Caki2 (cell line): Measurements from ENCODE around the gene PDIA5. TPM values are rescaled to one million over a fixed set of nuclear protein-coding genes. Genes with fewer than 3 reads are reported as not detected.
A peak's percentile ranks its signal among the peaks of the same experiment; 100 is the strongest.

Experiments used
- DNase-seq: peaks from one replicate; pipeline ENCODE4 v3.0.0-alpha.2; 2015; ENCODE audit warnings: low read depth
- in situ Hi-C: cut with HindIII; loops from 2 replicates; pipeline ENCODE4 v1.10.0; 2016; ENCODE audit warnings: low sequenced_read_pairs, low pct_unique_long_range_greater_than_20kb, mixed read lengths
- total RNA-seq: library from RNA; depleted of rRNA; stranded (reverse); fragments of >200 nt; shearing (Covaris generic); gene quantifications from 2 replicates; pipeline ENCODE4 v1.2.3, GENCODE V29; 2014; ENCODE audit warnings: low replicate concordance

PDIA5 gene
- total RNA-seq, 1 experiment from 2014 or later: 13.3 TPM

DNA sequence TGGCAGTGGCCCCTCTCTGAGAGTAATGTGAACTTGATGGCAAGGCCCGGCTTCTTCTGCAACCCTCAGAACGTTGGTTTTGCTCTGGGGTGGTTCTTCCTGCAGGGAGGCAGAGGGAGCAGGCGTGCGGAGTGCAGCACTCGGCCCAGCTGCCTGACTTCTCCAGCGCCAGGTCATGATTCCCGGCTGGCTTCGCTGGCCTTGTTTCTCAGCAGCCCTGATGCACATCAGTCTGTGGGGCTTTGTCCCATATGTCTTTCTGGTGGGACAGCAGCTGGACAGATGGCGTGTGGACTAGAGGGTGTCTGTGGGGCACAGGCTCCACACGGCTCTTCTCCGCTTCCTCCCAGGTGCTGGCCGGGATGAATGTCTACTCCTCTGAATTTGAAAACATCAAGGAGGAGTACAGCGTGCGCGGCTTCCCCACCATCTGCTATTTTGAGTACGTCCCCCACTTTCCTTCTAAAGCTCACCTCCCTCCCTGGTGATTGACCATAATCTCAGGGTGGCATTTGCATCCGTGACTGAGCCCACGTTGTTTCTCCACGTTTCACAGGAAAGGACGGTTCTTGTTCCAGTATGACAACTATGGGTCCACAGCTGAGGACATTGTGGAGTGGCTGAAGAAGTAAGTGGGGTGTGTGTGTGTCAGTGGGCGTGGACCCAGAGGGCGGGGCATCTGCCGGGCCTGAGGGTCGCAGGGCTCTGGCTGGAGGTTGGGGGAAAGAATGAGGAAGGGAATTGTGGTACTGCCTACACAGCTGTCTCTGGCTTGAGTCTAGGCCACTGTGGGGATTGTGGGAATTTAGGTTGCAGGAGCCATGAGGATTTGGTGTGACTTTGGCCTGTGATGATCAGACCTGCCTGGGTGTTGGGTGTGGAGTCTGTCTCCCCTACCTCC lies 57.1 kb downstream of the PDIA5 start:
- in situ Hi-C loops: no loop called here
- DNase-seq: no peak

DNA sequence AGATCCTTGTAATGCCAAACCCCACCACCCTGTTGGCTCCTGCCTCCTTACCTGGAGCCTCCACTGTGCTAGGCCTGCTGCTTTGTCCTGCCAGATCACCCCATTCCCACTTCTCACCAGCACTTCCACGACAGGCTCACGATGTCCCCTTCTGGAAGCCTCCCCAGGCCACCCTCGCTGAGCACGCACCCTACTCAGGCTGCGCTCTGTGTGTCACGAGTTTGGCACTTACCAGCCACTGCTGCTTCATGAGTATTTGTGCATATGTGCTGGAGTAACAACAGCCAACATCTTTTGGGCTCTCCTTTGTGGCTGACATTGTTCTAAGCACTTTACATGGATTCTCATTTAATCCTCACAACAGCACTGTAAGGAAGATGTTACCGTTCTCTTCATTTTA lies 58.1 kb downstream of the PDIA5 start:
- no peak for DNase-seq
- in situ Hi-C loops: no loop called here

DNA sequence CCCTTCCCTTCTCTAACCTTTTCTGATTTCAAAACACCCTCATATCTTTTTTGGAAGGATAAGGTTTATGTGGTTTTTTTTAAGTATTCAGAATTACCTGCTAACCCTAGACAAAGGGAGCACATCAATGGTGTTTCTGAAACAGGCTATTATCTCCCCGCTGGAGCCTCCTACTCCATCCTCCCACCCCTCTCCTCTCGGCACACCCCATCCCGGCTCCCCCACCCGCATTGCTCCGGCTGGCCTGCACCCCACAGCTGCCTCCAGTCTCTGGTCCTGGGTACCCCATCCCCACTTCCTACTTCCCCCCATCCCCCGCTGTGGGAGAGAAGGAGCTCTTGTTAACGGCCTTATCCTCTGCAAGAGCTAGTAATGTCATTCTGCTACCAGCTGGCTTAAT lies 59.2 kb downstream of the PDIA5 start:
- in situ Hi-C loops: no loop called here
- DNase-seq: no peak

DNA sequence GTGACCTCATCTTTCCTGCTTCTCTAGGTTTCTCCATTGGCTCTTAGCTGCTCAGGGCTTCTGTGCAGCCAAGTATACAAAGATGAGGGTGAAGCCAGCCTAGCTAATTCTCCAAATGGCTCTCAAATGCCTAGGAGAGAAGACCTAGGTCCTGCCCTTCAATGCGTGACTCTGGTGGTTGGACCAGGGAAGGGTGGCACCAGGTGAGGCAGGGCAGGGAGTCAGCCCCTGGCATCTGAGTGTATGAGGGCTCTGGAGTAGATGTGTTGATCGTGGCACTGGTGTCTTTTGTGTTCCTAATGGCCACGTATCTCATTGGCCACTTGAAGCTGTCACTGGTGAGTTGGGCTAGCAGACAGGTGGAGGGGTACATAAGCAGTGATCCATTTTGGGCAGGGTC lies 59.8 kb downstream of the PDIA5 start:
- no peak for DNase-seq
- in situ Hi-C loops: no loop called here

DNA sequence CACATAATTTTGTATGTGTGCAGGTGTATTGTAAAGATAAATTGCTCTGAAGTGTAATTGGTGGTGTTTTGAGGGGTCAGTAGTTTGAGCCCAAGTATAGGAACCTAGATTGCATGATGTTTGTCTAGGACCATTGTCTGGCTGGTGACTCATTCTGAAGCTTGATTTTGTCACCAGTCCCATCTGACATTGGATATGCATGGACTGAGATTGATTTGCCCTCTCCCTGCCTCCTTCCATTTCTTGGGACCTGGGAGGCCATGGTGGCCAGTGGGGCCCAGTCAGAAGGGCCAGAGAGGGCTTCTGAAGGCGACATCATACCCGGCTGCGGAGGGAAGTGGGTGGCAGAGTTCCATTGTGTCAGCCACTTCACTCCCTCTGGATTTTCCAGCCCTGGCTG lies 62.3 kb downstream of the PDIA5 start:
- in situ Hi-C loops: no loop called here
- no peak for DNase-seq

DNA sequence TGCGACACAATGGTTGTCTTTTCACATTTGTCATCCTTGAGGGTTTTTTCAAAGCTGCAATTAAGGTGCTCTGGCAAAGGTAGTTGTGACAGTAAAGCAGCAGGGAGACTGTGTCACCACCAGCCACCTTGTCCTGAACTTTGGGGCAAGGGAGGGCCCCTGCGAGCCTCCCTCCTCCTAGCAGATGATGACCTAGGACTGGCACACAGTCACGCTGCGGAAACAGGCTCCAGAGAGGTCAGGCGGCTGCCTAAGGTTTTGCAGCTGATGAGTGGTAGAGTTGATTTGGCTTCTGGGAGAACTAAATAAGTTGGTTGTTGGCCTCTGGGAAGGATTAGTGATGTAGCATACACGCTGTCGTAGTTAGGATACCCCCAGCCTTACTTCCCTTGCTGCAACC lies 62.7 kb downstream of the PDIA5 start:
- in situ Hi-C loops: no loop called here
- DNase-seq: no peak

DNA sequence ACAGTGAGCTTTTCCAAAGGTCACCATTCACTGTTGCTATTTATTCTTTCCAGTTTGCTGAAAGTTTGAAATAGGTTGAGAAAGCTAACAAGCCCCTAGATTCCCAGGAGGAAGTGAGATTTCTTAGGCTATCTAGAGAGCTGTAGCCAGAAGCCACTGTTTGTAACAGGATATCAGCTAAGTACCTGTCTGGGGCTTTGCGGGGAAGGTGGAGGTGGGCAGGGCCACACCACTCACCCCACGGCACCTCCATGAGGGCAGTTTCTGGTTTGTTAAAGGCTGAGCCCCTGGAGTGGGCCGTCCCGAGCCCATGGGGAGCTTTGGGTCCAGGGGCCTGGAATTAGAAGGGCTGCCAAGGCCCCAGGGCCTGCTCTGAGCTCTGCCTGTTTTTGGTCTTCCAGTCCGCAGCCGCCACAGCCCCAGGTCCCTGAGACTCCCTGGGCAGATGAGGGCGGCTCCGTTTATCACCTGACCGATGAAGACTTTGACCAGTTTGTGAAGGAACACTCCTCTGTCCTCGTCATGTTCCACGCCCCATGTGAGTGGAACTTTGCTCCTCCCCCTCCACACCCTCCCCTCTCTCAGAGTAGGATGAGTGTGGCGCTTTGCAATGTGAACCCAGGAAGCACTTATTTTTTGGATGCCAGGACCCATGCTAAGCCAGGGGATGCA lies 63.4 kb downstream of the PDIA5 start:
- in situ Hi-C loops: no loop called here
- DNase-seq: no peak

DNA sequence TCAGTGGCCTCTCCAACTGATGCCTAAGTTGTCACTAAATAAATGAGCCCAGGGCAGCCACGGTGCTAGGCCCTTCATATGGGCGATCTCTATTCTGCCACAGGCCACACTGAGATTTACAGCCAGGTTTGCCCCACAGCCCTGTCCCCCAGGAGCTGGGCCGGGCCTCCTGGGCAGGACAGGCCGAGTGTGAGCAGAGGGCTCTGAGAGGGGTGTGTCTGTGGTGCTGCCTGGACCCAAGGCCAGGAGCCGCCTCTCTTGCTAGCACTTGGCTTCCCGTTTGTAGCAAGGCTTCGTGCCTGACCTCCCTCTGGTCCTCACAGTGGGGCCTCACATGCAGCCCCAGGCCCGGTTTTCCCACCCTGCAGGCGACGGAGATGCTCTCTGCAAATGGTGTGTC lies 67.8 kb downstream of the PDIA5 start:
- DNase-seq: no peak
- in situ Hi-C loops: no loop called here

DNA sequence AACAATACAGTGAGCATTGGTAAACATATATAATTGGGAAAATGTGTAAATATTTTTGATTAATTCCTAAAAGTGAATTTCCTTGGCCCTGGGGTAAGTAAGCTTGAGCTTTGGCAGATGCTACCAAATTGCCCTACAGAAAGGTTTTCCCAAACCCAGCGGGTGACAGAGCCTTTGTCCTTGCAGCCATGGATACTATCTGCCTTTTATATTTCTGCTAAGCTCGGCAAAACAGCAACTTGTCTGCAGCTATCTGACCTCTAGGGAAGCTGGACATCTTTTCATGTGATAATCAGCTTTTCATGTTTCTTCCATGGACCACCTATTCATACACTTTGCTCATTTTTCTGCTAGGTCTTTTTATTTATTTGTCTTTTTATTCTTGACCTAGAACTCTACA lies 70.2 kb downstream of the PDIA5 start:
- in situ Hi-C loops: no loop called here
- no peak for DNase-seq

DNA sequence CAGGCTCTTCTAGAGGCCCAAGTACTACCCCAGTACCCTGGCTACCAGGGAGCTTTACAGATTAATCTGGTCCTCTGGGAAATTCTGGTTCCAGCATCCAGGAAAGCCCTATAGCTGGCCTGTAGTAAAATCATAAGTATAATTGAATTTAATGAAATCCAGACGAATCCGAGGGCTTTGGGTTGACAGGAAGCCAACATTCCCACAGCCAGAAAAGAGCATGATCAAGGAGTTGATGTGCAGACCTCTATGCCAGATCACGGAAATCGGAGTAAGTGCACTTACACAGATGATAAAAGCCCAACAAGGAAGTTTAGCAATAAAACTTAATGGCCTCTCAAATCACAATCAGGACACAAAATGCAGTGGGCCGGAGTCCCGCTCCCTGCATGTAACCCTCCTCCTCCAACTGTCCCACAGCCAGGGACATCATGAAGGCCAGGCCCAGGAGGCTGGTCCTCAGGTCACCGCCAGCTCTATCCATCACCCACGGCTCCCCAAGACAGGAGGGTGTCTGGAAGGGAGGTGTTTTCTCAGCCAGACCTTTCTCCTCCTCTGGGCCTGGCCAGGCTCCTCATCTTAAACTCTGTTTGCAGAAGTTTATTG lies 72.1 kb downstream of the PDIA5 start:
- no peak for DNase-seq
- in situ Hi-C loops: no loop called here

DNA sequence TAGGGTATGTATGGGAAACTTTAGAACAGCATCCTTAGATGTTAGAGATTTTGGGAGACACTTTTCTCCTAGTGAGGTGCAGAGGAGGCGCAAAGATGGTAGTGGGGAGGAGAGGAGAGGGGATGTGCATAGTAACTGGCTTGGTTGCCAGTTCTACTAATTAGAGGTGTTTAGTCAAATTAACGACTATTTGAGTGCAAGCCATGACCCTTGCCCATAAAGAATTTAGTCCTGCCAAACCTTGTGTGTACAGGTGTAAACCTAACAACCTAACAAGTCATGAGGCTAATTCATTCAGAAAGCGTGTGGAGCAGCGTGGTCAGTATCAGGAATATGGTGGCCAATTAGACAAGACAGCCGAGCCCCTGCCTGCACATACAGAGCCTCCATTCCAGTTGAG lies 72.7 kb downstream of the PDIA5 start:
- in situ Hi-C loops: no loop called here
- DNase-seq: no peak

DNA sequence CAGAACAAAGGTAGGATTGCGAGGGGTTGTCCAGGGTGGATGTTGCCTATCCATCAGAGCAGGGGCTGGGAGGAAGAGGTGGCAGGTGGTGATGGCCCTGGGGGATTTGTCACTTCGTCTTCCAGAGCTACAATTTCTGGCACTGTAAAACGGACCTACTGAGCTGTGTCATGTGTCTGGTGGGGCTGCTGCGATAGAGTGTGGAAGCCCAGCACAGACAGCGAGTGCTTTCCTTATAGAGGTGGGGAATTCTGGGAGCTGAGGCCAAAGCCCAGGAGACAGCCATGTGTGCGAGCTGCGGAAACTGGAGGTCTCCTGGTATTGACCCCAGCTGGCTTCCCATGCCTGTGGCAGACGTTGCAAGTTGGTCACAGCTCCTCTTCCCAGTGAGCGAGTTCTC lies 73.7 kb downstream of the PDIA5 start:
- DNase-seq: no peak
- in situ Hi-C loops: no loop called here

DNA sequence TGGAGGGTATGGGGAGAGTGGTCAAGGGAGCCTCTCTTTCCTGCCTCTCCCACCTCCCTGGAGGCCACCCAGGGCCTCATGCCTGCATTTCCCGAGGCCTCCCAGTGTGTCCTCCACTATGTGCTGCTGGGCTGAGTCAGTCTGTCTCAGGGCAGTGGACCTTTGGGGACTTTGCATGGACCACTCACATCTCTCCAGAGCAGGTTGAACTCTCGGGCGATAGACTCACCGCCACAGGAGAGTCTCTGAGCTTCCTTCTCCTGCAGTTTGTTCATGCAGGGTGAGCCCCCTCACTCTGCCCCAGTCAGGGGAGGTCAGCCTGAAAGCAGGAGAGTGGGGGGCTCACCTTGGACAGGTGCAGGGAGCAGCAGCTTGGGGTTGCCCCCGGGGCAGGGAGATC lies 74.5 kb downstream of the PDIA5 start:
- DNase-seq: no peak

DNA sequence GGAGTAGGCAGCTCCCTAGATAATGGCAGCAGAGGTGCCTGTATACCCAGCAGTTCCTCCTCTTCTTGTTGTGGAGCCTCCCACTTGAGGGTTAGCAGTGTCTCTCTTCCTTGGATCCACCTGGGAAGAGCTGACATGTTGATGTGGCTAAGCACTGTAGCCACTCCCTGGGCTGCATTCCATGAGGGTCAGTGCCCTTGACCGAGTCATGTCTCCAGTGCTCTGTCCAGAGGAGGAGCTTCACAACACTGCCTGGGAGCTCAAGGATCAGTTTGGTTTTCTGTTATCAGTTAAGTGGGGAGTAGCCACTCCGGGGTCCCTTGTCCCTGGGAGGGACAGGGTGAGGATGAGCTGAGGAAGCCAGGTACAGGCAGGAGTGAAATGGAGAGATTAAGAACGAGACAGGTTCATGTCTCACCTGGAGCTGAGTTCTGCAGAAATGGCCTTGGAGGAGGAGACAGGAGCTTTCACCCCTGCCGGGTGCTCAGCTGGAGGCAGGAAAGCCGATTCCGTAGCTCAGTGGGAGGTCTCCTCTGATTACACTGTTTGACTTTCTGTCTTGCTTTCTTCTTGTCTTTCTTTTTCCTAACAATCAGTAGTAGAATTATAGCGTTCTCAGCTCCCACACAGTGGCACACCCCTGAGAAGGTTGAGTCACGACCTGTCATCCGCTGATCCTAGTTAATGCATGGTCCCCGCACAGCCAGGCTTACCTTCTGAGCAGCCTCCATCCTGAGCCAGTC lies 77.0 kb downstream of the PDIA5 start:
- DNase-seq: peak; percentile 17
- in situ Hi-C loops: no loop called here

More for the DNA sequence above, 74.5 kb downstream of the PDIA5 start:
- in situ Hi-C loops: no loop called here

DNA sequence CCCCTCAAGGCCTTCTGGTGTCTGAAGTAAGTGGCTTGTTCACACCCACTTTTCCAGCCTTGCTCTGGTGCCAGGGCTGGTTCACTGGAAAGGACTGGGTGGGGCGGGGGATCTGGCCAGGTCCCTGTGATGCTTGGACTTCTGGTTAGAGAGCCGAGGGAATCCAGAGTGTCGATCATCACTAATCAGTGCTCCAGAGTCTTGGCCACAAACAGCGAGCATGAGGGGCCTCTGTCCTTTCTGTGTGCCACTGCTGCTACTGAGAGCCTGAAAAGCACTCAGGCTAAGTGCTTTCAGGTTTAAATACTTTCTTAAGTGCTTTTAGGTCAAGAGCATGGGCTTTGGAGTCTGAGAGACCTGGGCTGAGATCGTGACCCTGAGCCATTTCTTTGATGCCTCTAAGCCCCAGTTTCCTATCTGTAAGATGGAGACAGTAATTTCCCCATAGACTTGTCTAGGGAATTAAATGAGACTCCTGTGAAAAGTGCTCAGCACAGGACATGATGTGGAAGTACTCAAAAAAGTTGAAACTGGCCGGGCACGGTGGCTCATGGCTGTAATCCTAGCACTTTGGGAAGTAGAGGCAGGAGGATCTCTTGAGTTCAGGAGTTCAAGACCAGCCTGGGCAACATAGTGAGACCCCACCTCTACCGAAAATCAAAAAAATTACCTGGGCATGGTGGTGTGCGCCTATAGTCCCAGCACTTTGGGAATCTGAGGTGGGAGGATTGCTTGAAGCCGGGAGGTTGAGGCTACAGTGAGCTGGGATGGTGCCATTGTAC lies 81.1 kb downstream of the PDIA5 start:
- in situ Hi-C loops: no loop called here

DNA sequence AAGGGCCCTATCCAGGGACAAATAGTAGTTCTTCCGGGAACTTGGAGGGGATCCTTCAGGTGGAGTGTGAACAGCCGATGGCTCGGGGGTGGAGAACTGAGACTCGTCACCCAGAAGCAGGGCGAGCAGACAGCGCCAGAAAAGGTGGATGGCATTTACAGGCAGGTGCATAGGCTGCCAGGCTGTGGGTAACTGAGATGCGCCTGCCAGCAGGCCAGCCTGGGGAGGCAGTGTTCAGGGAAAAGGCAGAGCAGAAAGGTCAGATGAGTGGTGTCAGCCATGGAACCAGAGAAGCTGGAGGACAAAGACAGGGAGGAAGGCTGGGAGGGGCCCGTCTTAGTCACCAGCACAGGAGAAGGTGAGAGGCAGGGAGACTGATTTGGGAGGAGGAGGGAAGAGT lies 81.9 kb downstream of the PDIA5 start:
- DNase-seq: no peak
- in situ Hi-C loops: no loop called here

More for the DNA sequence above, 81.1 kb downstream of the PDIA5 start:
- no peak for DNase-seq

DNA sequence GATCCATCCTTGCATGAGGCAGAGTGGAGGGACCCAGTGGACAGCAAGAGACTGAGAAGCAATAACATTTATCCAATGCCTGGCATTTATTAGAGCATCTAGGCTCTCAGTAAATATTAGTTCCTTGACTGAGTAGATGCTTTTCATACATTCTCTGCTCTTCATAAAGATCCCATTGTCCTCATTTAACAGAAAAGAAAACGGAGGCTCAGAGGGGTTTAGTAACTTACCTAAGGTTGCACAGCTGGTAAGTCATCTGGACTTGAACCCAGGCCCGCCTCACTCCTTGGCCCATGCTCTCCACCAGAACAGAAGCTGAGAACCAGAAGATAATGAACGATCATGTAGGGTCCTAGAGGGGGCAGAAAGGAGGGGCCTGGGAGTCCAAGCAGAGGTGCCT lies 82.7 kb downstream of the PDIA5 start:
- no peak for DNase-seq
- in situ Hi-C loops: no loop called here
